Measurements from ENCODE around the gene COG6. TPM values are rescaled to one million over a fixed set of nuclear protein-coding genes. Genes with fewer than 3 reads are reported as not detected.

The COG6 gene
- total and polyA plus RNA-seq, 3 donors from 2014 or later = 32.0 to 50.7 (median 47.8) TPM

- TF ChIP-seq CTCF (IDR thresholded peaks at IDR 0.05) = no peak
- no peak for TF ChIP-seq POLR2A (IDR thresholded peaks at IDR 0.05)
- no peaks in the 10 kb centered on the region for H3K27me3 ChIP-seq
- H3K27ac ChIP-seq = no peak overlapping the region
- DNase-seq = no peak
- no peaks in the 10 kb centered on the region for H3K36me3 ChIP-seq (ENCODE audit: low read depth, missing control alignments)
- H3K4me3 ChIP-seq = no peak overlapping the region
- intact Hi-C loops (cut with DNase I; ENCODE audit: low total_unique reads) = no loop called here
- H3K9me3 ChIP-seq = no peaks in the 10 kb centered on the region
- no peaks in the 10 kb centered on the region for H3K4me1 ChIP-seq
Observed at GRCh38 chr13:39749528-39749927, 94.1 kb downstream of the COG6 start.

GRCh38 chr13:39751805-39752204 is 96.3 kb downstream of the COG6 start:
- TF ChIP-seq CTCF (IDR thresholded peaks at IDR 0.05) = no peak
- no peak for TF ChIP-seq POLR2A (IDR thresholded peaks at IDR 0.05)
- no peaks in the 10 kb centered on the region for H3K4me1 ChIP-seq
- no peak for DNase-seq
- H3K36me3 ChIP-seq (ENCODE audit: low read depth, missing control alignments) = no peaks in the 10 kb centered on the region
- intact Hi-C loops (cut with DNase I; ENCODE audit: low total_unique reads) = no loop called here
- H3K27me3 ChIP-seq = no peaks in the 10 kb centered on the region
- no peak overlapping the region for H3K27ac ChIP-seq
- no peaks in the 10 kb centered on the region for H3K9me3 ChIP-seq
- H3K4me3 ChIP-seq = no peak overlapping the region

- Histone ChIP-seq H3K27me3 (no peaks in the 10 kb centered on the region), H3K9me3 (no peaks in the 10 kb centered on the region), H3K27ac (no peak overlapping the region), H3K36me3 (ENCODE audit: low read depth, missing control alignments) (no peaks in the 10 kb centered on the region), H3K4me3 (no peak overlapping the region), H3K4me1 (no peaks in the 10 kb centered on the region)
- WGBS, 2 donors = 82 to 92% methylated on average over 1 of the region's 1 CpG
- no peak for TF ChIP-seq POLR2A (IDR thresholded peaks at IDR 0.05)
- no peak for TF ChIP-seq CTCF (IDR thresholded peaks at IDR 0.05)
- intact Hi-C loops (cut with DNase I; ENCODE audit: low total_unique reads) = no loop called here
- DNase-seq = no peak
Observed at GRCh38 chr13:39760521-39760920, 105.1 kb downstream of the COG6 start.

GRCh38 chr13:39765801-39766463 is 110.5 kb downstream of the COG6 start:
- 50 to 65% methylated on average over 2 of the region's 2 CpGs for WGBS, 2 donors
- intact Hi-C loops (cut with DNase I; ENCODE audit: low total_unique reads) = no loop called here
- DNase-seq = peak; percentile 49
- TF ChIP-seq POLR2A (IDR thresholded peaks at IDR 0.05) (no peak), CTCF (IDR thresholded peaks at IDR 0.05) (no peak)
- no peak overlapping the region for H3K27ac ChIP-seq
- no peaks in the 10 kb centered on the region for H3K27me3 ChIP-seq
- no peak overlapping the region for H3K4me3 ChIP-seq
- H3K4me1 ChIP-seq = no peaks in the 10 kb centered on the region
- no peaks in the 10 kb centered on the region for H3K36me3 ChIP-seq (ENCODE audit: low read depth, missing control alignments)
- no peaks in the 10 kb centered on the region for H3K9me3 ChIP-seq

GRCh38 chr13:39766464-39767158 is 111.1 kb downstream of the COG6 start:
- no peaks in the 10 kb centered on the region for H3K4me1 ChIP-seq
- no peaks in the 10 kb centered on the region for H3K9me3 ChIP-seq
- no peak overlapping the region for H3K4me3 ChIP-seq
- intact Hi-C loops (cut with DNase I; ENCODE audit: low total_unique reads) = no loop called here
- no peaks in the 10 kb centered on the region for H3K36me3 ChIP-seq (ENCODE audit: low read depth, missing control alignments)
- no peak for DNase-seq
- WGBS, 2 donors = 63 to 69% methylated on average over 2 of the region's 2 CpGs
- no peak overlapping the region for H3K27ac ChIP-seq
- H3K27me3 ChIP-seq = no peaks in the 10 kb centered on the region
- TF ChIP-seq CTCF (IDR thresholded peaks at IDR 0.05) (no peak), POLR2A (IDR thresholded peaks at IDR 0.05) (no peak)

All from testis (tissue), 3 donors.